SK-N-SH (cell line): Measurements from ENCODE around the gene AFAP1. TPM values are rescaled to one million over a fixed set of nuclear protein-coding genes. Genes with fewer than 3 reads are reported as not detected.

Experiments
- CTCF ChIA-PET: fragments of 300-600, 350-600 bp; formaldehyde crosslinking; extraction: SDS; loops from one replicate; lab custom pipeline; 2021; lab: Yijun Ruan, JAX
- POLR2A ChIA-PET: fragments of 350-600 bp; sonication (Branson Sonifier 250); formaldehyde crosslinking; extraction: SDS; loops from one replicate; lab custom pipeline; 2020; ENCODE audit warnings: antibody characterized with exemption, inconsistent platforms; lab: Yijun Ruan, JAX
- DNase-seq: peaks from one replicate; pipeline ENCODE4 v3.0.0; 2012
- H2AFZ ChIP-seq: fragments of 200-600 bp; sonication (generic); 2 replicates; pipeline ENCODE4 v1.8.1; 2016; ENCODE audit warnings: antibody characterized with exemption, mild to moderate bottlenecking, low read depth
- H3F3A ChIP-seq: fragments of 200-600 bp; sonication (generic); replicated peaks from 2 replicates; pipeline ENCODE3; 2016; ENCODE audit warnings: antibody characterized with exemption, mild to moderate bottlenecking; ENCODE audit not compliant: insufficient read depth
- H3K27ac ChIP-seq, 2 experiments: fragments of 200-500 bp in 1 of 2; fragments of 200-600 bp in 1 of 2; sonication (Bioruptor generic) in 1 of 2; sonication (generic), shearing (Covaris generic) in 1 of 2; 2 replicates each; pipeline versions ENCODE4 v1.5.1 to v1.6.1; 2014 to 2016; ENCODE audit warnings: low read depth in 2 of 2, inconsistent platforms in 1 of 2, low read length in 1 of 2, mild to moderate bottlenecking in 1 of 2, mixed read lengths in 1 of 2
- H3K27me3 ChIP-seq: fragments of 200-600 bp; sonication (generic), shearing (Covaris generic); 2 replicates; pipeline ENCODE4 v1.6.1; 2016; ENCODE audit warnings: mixed run types; ENCODE audit not compliant: insufficient read depth
- H3K36me3 ChIP-seq, 2 experiments: fragments of 200-500 bp in 1 of 2; fragments of 200-600 bp in 1 of 2; sonication (Bioruptor generic) in 1 of 2; sonication (generic) in 1 of 2; replicated peaks in 1 of 2; 2 replicates each; pipeline versions ENCODE3 to v1.5.1; 2014 to 2016; ENCODE audit warnings: low read length in 1 of 2, mild to moderate bottlenecking in 1 of 2; ENCODE audit not compliant: insufficient read depth in 2 of 2, control insufficient read depth in 1 of 2
- H3K4me1 ChIP-seq, 2 experiments: fragments of 200-500 bp in 1 of 2; fragments of 200-600 bp in 1 of 2; sonication (Bioruptor generic) in 1 of 2; sonication (generic), shearing (Covaris generic) in 1 of 2; 2 replicates each; pipeline versions ENCODE4 v1.5.1 to v1.6.1; 2014 to 2016; ENCODE audit warnings: low read depth in 1 of 2, low read length in 1 of 2, mixed run types in 1 of 2; ENCODE audit not compliant: insufficient read depth in 2 of 2, control insufficient read depth in 1 of 2
- H3K4me2 ChIP-seq: fragments of 200-600 bp; sonication (generic), shearing (Covaris generic); 2 replicates; pipeline ENCODE4 v1.6.1; 2017; ENCODE audit warnings: mixed run types
- H3K4me3 ChIP-seq, 2 experiments: fragments of 200-500 bp in 1 of 2; fragments of 200-600 bp in 1 of 2; sonication (Bioruptor generic) in 1 of 2; sonication (generic), shearing (Covaris generic) in 1 of 2; 2 replicates each; pipeline versions ENCODE4 v1.5.1 to v1.8.1; 2014 to 2016; ENCODE audit warnings: low read depth in 2 of 2, inconsistent platforms in 1 of 2, low read length in 1 of 2, mild to moderate bottlenecking in 1 of 2, mixed read lengths in 1 of 2, moderate library complexity in 1 of 2
- H3K79me2 ChIP-seq: fragments of 200-600 bp; sonication (generic); 2 replicates; pipeline ENCODE4 v1.8.1; 2017; ENCODE audit warnings: mild to moderate bottlenecking; ENCODE audit not compliant: insufficient read depth
- H3K9ac ChIP-seq: fragments of 200-600 bp; sonication (generic); 2 replicates; pipeline ENCODE4 v1.6.1; 2017; ENCODE audit warnings: mixed run types
- H3K9me2 ChIP-seq: fragments of 200-600 bp; sonication (generic); 2 replicates; pipeline ENCODE4 v1.6.1; 2017; ENCODE audit warnings: mixed run types
- H3K9me3 ChIP-seq: fragments of 200-600 bp; sonication (generic); 2 replicates; pipeline ENCODE4 v1.6.1; 2017; ENCODE audit warnings: mixed run types, mild to moderate bottlenecking, moderate library complexity
- H4K20me1 ChIP-seq: fragments of 200-600 bp; sonication (generic); 2 replicates; pipeline ENCODE4 v1.6.1; 2017; ENCODE audit warnings: mild to moderate bottlenecking, mixed run types; ENCODE audit not compliant: insufficient read depth
- EP300 ChIP-seq, 2 experiments: IDR thresholded peaks; 2 replicates each; pipeline versions ENCODE4 v1.4.0 to v1.6.1; 2012; ENCODE audit warnings: borderline replicate concordance in 1 of 2, low read depth in 1 of 2, low read length in 1 of 2
- FOSL2 ChIP-seq: IDR thresholded peaks from 2 replicates; pipeline ENCODE4 v1.4.0; 2012; ENCODE audit warnings: low read depth, mild to moderate bottlenecking, moderate library complexity, borderline replicate concordance
- FOXJ3 ChIP-seq: sonication (generic); formaldehyde crosslinking; IDR thresholded peaks from 2 replicates; pipeline ENCODE4 v1.5.1; 2020; ENCODE audit warnings: mild to moderate bottlenecking, missing genetic modification reagents
- FOXM1 ChIP-seq: IDR thresholded peaks from 2 replicates; pipeline ENCODE4 v1.4.0; 2012; ENCODE audit warnings: low read depth, mild to moderate bottlenecking
- GABPA ChIP-seq: IDR thresholded peaks from 2 replicates; pipeline ENCODE4 v1.4.0; 2012; ENCODE audit warnings: low read depth, mild to moderate bottlenecking
- MAX ChIP-seq: IDR thresholded peaks from 2 replicates; pipeline ENCODE4 v1.4.0; 2012; ENCODE audit warnings: low read depth
- MXI1 ChIP-seq: IDR thresholded peaks from 2 replicates; pipeline ENCODE4 v1.6.1; 2012; ENCODE audit warnings: mild to moderate bottlenecking, low read depth, low read length, improper control_type of control experiment
- RAD21 ChIP-seq: IDR thresholded peaks from 2 replicates; pipeline ENCODE4 v1.6.1; 2012; ENCODE audit warnings: mild to moderate bottlenecking, low read length
- RCOR1 ChIP-seq: fragments of 150-350 bp; IDR thresholded peaks from 2 replicates; pipeline ENCODE4 v1.6.1; 2017; ENCODE audit warnings: antibody characterized with exemption, low read length
- RXRA ChIP-seq: IDR thresholded peaks from 2 replicates; pipeline ENCODE4 v1.4.0; 2012; ENCODE audit warnings: low read depth, mild to moderate bottlenecking, borderline replicate concordance
- SIN3A ChIP-seq: IDR thresholded peaks from 2 replicates; pipeline ENCODE4 v1.6.1; 2012; ENCODE audit warnings: low read depth, mild to moderate bottlenecking, low read length, moderate library complexity, borderline replicate concordance
- SMC3 ChIP-seq: IDR thresholded peaks from 2 replicates; pipeline ENCODE4 v1.6.1; 2012; ENCODE audit warnings: low read depth, low read length, improper control_type of control experiment
- TCF12 ChIP-seq: IDR thresholded peaks from 2 replicates; pipeline ENCODE4 v1.4.0; 2012
- TEAD4 ChIP-seq: IDR thresholded peaks from 2 replicates; pipeline ENCODE4 v1.4.0; 2012; ENCODE audit warnings: mild to moderate bottlenecking, borderline replicate concordance; ENCODE audit not compliant: insufficient read depth
- USF1 ChIP-seq: IDR thresholded peaks from 2 replicates; pipeline ENCODE4 v1.4.0; 2012; ENCODE audit warnings: low read depth, borderline replicate concordance
- YY1 ChIP-seq: IDR thresholded peaks from 2 replicates; pipeline ENCODE4 v1.4.0; 2012; ENCODE audit warnings: low read depth, mild to moderate bottlenecking
- WGBS: methylation state at CpG from one replicate; pipeline ENCODE4 v1.1.6; 2017; ENCODE audit warnings: low lambda C conversion rate; 5-methylcytosine and 5-hydroxymethylcytosine counted together
- polyA plus RNA-seq, 3 experiments: library from polyadenylated mRNA; depleted of rRNA; stranded (reverse); fragments of >200 nt; gene quantifications; 2 replicates each; pipeline ENCODE4 v1.2.3, GENCODE V29; 2012
- TF ChIP-seq, protein P1 (sequence below): fragments of 200-600 bp; sonication (generic); IDR thresholded peaks from 2 replicates; pipeline ENCODE4 v1.6.1; 2017; ENCODE audit warnings: antibody characterized with exemption, mild to moderate bottlenecking, moderate library complexity
- TF ChIP-seq, protein P2 (sequence below): IDR thresholded peaks from 2 replicates; pipeline ENCODE4 v1.4.0; 2012; ENCODE audit warnings: low read depth, borderline replicate concordance

Gene AFAP1
- polyA plus RNA-seq, 1 of the 3 experiments (the other 2 are of a cell fraction): 67.9 TPM

DNA sequence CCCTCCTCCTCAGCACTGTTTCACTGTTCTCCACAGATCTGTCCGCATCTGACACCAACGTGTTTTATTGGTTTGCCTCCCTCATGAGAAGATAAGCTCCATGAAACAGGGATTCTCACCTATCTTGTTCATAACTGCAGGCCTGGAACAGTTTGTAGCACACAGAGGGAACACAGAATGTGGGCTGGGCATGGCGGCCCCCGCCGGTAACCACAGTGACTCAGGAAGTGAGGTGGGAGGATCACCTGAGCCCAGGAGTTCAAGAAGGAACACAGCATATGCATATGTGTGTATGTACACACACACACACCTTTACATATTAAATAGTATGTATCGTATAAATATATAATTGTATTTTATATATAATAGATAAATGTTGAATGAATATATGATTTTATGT, 168.6 kb downstream of the AFAP1 start:
- no peak overlapping the region for H2AFZ ChIP-seq
- ChIA-PET CTCF (interaction anchor here (0.6 to 7.2 kb wide), 25 partner anchors 8 to 579 kb away, joined by 3 to 137 read pairs (median 5); partner anchors contain the start of gene SORCS2), POLR2A (no interaction called here)
- H3K27me3 ChIP-seq: no peaks in the 10 kb centered on the region
- peaks cover 75% of the 10 kb centered on the region for H4K20me1 ChIP-seq
- H3K4me1 ChIP-seq: peaks cover 0 to 27% of the 10 kb centered on the region in 2 experiments; a peak in 1 of 4 replicates
- peaks cover 97% of the 10 kb centered on the region for H3K79me2 ChIP-seq
- TF ChIP-seq FOXJ3 (CRISPR knock-in tag) (no peak), TCF12 (no peak), MAX (no peak), FOXM1 (no peak), EP300 (IDR thresholded peaks at IDR 0.05; ENCODE audit: borderline replicate concordance in 1 of 2, low read depth in 1 of 2, low read length in 1 of 2) (no peak), USF1 (no peak), RAD21 (no peak), TEAD4 (no peak), GABPA (no peak), RCOR1 (no peak), YY1 (no peak), SIN3A (no peak), MXI1 (no peak)
- TF ChIP-seq, protein P1, sequence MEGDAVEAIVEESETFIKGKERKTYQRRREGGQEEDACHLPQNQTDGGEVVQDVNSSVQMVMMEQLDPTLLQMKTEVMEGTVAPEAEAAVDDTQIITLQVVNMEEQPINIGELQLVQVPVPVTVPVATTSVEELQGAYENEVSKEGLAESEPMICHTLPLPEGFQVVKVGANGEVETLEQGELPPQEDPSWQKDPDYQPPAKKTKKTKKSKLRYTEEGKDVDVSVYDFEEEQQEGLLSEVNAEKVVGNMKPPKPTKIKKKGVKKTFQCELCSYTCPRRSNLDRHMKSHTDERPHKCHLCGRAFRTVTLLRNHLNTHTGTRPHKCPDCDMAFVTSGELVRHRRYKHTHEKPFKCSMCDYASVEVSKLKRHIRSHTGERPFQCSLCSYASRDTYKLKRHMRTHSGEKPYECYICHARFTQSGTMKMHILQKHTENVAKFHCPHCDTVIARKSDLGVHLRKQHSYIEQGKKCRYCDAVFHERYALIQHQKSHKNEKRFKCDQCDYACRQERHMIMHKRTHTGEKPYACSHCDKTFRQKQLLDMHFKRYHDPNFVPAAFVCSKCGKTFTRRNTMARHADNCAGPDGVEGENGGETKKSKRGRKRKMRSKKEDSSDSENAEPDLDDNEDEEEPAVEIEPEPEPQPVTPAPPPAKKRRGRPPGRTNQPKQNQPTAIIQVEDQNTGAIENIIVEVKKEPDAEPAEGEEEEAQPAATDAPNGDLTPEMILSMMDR: no peak
- no peak for DNase-seq
- no peaks in the 10 kb centered on the region for H3K9me2 ChIP-seq
- WGBS: 83% methylated on average over 6 of the region's 6 CpGs
- H3K36me3 ChIP-seq: peaks cover 87 to 93% of the 10 kb centered on the region in 2 experiments
- no peaks in the 10 kb centered on the region for H3K9me3 ChIP-seq
- no peak overlapping the region for H3K4me3 ChIP-seq
- peaks cover 39% of the 10 kb centered on the region for H3F3A ChIP-seq
- peak overlapping the region in 1 of 2 experiments; percentile 25; a peak in 1 of 4 replicates for H3K27ac ChIP-seq
- no peak overlapping the region for H3K4me2 ChIP-seq
- H3K9ac ChIP-seq: no peak overlapping the region

GRCh38 chr4:7770224-7771050, 169.2 kb downstream of the AFAP1 start:
- ChIA-PET POLR2A (no interaction called here), CTCF (interaction anchor here (0.6 to 7.2 kb wide), 28 partner anchors 9 to 579 kb away, joined by 3 to 137 read pairs (median 4); partner anchors contain the start of gene SORCS2)
- Histone ChIP-seq H4K20me1 (peaks cover 75% of the 10 kb centered on the region), H3K9me2 (no peaks in the 10 kb centered on the region), H3K9me3 (no peaks in the 10 kb centered on the region), H3K4me2 (no peak overlapping the region), H3K27ac (peak overlapping the region in 1 of 2 experiments; percentile 25; a peak in 1 of 4 replicates), H2AFZ (no peak overlapping the region), H3K4me3 (no peak overlapping the region), H3K27me3 (no peaks in the 10 kb centered on the region), H3K79me2 (peaks cover 97% of the 10 kb centered on the region), H3K9ac (no peak overlapping the region), H3F3A (peaks cover 45% of the 10 kb centered on the region), H3K4me1 (peaks cover 0 to 27% of the 10 kb centered on the region in 2 experiments; a peak in 1 of 4 replicates), H3K36me3 (peaks cover 83 to 93% of the 10 kb centered on the region in 2 experiments)
- peak; percentile 73 for DNase-seq
- 96% methylated on average over 11 of the region's 13 CpGs for WGBS
- TF ChIP-seq RXRA (no peak), FOSL2 (no peak), RAD21 (peak; percentile 69), FOXJ3 (CRISPR knock-in tag) (no peak), SMC3 (peak; percentile 72), RCOR1 (no peak)
- TF ChIP-seq, protein P1: peak; percentile 63
- TF ChIP-seq, protein P2, sequence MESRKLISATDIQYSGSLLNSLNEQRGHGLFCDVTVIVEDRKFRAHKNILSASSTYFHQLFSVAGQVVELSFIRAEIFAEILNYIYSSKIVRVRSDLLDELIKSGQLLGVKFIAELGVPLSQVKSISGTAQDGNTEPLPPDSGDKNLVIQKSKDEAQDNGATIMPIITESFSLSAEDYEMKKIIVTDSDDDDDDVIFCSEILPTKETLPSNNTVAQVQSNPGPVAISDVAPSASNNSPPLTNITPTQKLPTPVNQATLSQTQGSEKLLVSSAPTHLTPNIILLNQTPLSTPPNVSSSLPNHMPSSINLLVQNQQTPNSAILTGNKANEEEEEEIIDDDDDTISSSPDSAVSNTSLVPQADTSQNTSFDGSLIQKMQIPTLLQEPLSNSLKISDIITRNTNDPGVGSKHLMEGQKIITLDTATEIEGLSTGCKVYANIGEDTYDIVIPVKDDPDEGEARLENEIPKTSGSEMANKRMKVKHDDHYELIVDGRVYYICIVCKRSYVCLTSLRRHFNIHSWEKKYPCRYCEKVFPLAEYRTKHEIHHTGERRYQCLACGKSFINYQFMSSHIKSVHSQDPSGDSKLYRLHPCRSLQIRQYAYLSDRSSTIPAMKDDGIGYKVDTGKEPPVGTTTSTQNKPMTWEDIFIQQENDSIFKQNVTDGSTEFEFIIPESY: no peak
